BLaER1 (cell line): ENCODE measurements around the gene NSF.

Experiments used
- H3K27ac ChIP-seq: shearing (Covaris generic); formaldehyde crosslinking; 2 replicates; pipeline ENCODE4 v1.8.1; 2022
- H3K27me3 ChIP-seq: shearing (Covaris generic); formaldehyde crosslinking; 2 replicates; pipeline ENCODE4 v1.8.1; 2022
- H3K36me3 ChIP-seq: shearing (Covaris generic); formaldehyde crosslinking; 2 replicates; pipeline ENCODE4 v1.8.1; 2022
- H3K4me1 ChIP-seq: shearing (Covaris generic); formaldehyde crosslinking; 2 replicates; pipeline ENCODE4 v1.8.1; 2022
- H3K4me2 ChIP-seq: shearing (Covaris generic); formaldehyde crosslinking; 2 replicates; pipeline ENCODE4 v1.8.1; 2022
- H3K4me3 ChIP-seq: shearing (Covaris generic); formaldehyde crosslinking; 2 replicates; pipeline ENCODE4 v1.8.1; 2022
- H3K9ac ChIP-seq: shearing (Covaris generic); formaldehyde crosslinking; 2 replicates; pipeline ENCODE4 v1.8.1; 2022
- H3K9me3 ChIP-seq: shearing (Covaris generic); formaldehyde crosslinking; 2 replicates; pipeline ENCODE4 v1.8.1; 2022
- H4K20me1 ChIP-seq: shearing (Covaris generic); formaldehyde crosslinking; 2 replicates; pipeline ENCODE4 v1.8.1; 2022
- Cebpa-rat ChIP-seq: shearing (Covaris generic); IDR thresholded peaks from 2 replicates; pipeline ENCODE4 v1.8.1; 2022

Gene NSF

DNA sequence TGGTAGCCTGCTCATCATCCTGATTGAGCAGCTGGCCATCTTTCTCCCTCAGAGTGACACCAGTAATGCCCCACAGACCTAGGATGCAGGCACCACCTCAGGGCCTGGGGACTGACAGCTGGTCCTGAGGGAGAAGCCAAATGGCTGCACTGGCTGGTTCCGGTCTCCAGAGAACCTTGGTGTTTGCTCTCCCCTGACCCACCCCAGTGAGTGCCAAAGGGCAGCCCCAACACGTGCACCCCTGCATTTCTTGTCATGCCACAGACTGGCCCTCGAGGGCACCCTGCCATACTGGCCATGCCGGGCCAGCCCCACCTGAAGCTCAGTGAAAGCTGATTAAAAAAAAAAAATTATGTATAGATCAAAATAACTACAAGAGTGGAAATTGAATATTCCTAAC is 127.5 kb downstream of the NSF start:
- Histone ChIP-seq H4K20me1 (no peaks in the 10 kb centered on the region), H3K9me3 (no peaks in the 10 kb centered on the region), H3K4me1 (peaks cover 5% of the 10 kb centered on the region; the same call in 1 of the 2 replicates), H3K4me3 (no peak overlapping the region), H3K4me2 (no peak overlapping the region), H3K9ac (no peak overlapping the region), H3K27ac (no peak overlapping the region), H3K27me3 (no peaks in the 10 kb centered on the region), H3K36me3 (peaks cover 38% of the 10 kb centered on the region)
- no peak for TF ChIP-seq Cebpa-rat

DNA sequence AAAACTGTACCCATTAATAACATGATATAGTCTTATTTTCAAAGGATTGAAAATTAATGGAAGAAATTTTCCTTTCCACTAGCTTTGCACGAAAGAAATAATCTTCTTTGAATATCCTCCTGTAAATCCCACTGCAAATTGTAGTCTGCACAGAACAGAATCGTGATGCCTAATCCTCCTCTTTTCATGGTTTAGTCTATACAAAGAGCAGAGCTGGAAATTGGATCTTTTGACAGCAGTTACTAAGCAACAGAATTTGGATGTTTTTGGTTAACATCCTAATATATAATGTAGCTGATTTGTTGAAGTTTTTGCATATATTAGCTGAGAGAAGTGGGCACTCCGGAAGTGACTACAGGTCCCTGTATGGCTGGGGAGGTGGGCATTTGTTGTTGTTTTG is 129.4 kb downstream of the NSF start:
- no peak for TF ChIP-seq Cebpa-rat
- Histone ChIP-seq H3K27ac (no peak overlapping the region), H3K4me1 (peaks cover 5% of the 10 kb centered on the region; the same call in 1 of the 2 replicates), H3K9ac (no peak overlapping the region), H3K9me3 (no peaks in the 10 kb centered on the region), H3K4me2 (no peak overlapping the region), H3K4me3 (no peak overlapping the region), H3K36me3 (peaks cover 23% of the 10 kb centered on the region), H3K27me3 (no peaks in the 10 kb centered on the region), H4K20me1 (no peaks in the 10 kb centered on the region)

DNA sequence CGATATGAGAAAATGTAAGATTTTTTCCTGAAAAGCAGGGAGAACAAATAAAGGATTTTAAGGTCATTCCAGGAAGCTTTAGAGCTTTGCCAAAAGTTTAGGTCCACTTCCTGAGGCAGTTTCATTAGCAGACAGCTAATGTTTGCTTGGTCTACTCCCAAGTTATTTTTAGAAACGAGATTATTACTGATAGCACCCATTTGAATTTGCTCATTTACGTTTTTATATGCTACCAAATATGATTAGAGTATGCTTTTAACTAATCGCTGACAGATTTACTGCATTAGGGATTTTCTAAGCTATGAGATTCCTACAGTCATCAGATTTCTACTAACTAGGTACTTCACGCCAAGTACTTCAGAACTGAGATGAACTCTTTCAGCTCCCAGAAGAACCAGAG is 129.9 kb downstream of the NSF start:
- H4K20me1 ChIP-seq: no peaks in the 10 kb centered on the region
- H3K27me3 ChIP-seq: no peaks in the 10 kb centered on the region
- no peak overlapping the region for H3K4me3 ChIP-seq
- no peak overlapping the region for H3K4me2 ChIP-seq
- no peak overlapping the region for H3K27ac ChIP-seq
- peaks cover 5% of the 10 kb centered on the region; the same call in 1 of the 2 replicates for H3K4me1 ChIP-seq
- H3K9me3 ChIP-seq: no peaks in the 10 kb centered on the region
- peaks cover 21% of the 10 kb centered on the region for H3K36me3 ChIP-seq
- H3K9ac ChIP-seq: no peak overlapping the region
- TF ChIP-seq Cebpa-rat: no peak

GRCh38 chr17:46722662-46723285 is 132.3 kb downstream of the NSF start:
- no peak for TF ChIP-seq Cebpa-rat
- Histone ChIP-seq H3K4me2 (no peak overlapping the region), H3K4me3 (no peak overlapping the region), H3K36me3 (peaks cover 21% of the 10 kb centered on the region), H3K9ac (no peak overlapping the region), H3K27me3 (no peaks in the 10 kb centered on the region), H4K20me1 (no peaks in the 10 kb centered on the region), H3K27ac (no peak overlapping the region), H3K4me1 (peaks cover 5% of the 10 kb centered on the region; the same call in 1 of the 2 replicates), H3K9me3 (no peaks in the 10 kb centered on the region)

DNA sequence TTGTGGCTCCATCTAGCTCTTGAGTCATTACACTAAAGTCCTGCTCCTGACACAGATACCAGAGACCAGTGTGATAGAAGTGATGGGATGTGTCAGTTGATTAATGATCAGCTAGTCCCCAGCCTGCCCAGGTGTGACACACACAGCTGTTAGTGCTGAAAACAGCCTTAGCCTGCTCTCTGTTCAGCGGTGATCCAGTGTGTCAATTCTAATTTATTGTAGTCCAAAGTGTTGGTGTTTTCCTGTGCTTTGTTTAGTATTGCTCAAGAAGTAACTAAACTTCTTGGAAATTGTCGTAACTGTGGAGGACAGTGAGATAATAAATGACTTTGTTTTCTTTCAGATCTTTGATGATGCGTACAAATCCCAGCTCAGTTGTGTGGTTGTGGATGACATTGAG is 135.7 kb downstream of the NSF start:
- Histone ChIP-seq H3K36me3 (peaks cover 23% of the 10 kb centered on the region), H3K9me3 (no peaks in the 10 kb centered on the region), H3K4me1 (peaks cover under 1% of the 10 kb centered on the region; the same call in 1 of the 2 replicates), H3K4me3 (no peak overlapping the region), H3K9ac (no peak overlapping the region), H4K20me1 (no peaks in the 10 kb centered on the region), H3K4me2 (no peak overlapping the region), H3K27ac (no peak overlapping the region), H3K27me3 (no peaks in the 10 kb centered on the region)
- no peak for TF ChIP-seq Cebpa-rat

- Histone ChIP-seq H3K27me3 (no peaks in the 10 kb centered on the region), H3K27ac (no peak overlapping the region), H3K4me1 (no peaks in the 10 kb centered on the region), H3K4me3 (no peak overlapping the region), H3K36me3 (peaks cover 21% of the 10 kb centered on the region), H3K9ac (no peak overlapping the region), H3K9me3 (no peaks in the 10 kb centered on the region), H3K4me2 (no peak overlapping the region), H4K20me1 (no peaks in the 10 kb centered on the region)
- no peak for TF ChIP-seq Cebpa-rat
Observed at GRCh38 chr17:46727572-46728348, 137.3 kb downstream of the NSF start.

- Histone ChIP-seq H3K4me1 (no peaks in the 10 kb centered on the region), H3K9me3 (no peaks in the 10 kb centered on the region), H3K27me3 (no peaks in the 10 kb centered on the region), H3K36me3 (peaks cover 30% of the 10 kb centered on the region), H4K20me1 (no peaks in the 10 kb centered on the region), H3K9ac (no peak overlapping the region), H3K4me3 (no peak overlapping the region), H3K4me2 (no peak overlapping the region), H3K27ac (no peak overlapping the region)
- no peak for TF ChIP-seq Cebpa-rat
Observed at GRCh38 chr17:46730026-46730425, 139.6 kb downstream of the NSF start.

DNA sequence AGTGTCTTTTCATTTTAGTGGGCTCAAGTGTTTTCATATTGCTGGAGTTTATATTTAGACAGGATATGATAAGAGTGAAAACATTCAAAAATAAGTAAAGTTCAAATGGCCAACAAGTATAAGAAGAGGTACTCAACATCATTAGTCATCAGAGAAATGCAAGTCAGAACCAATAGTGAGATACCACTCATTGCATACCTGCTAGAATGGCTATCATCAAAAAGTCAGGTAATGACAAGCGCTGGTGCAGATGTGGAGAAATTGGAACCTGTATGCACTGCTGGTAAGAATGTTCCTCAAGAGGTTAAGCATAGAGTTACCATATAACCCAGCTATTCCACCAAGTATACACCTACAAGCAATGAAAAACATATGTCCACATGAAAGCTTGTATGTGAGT is 140.2 kb downstream of the NSF start:
- no peaks in the 10 kb centered on the region for H3K27me3 ChIP-seq
- H3K27ac ChIP-seq: no peak overlapping the region
- H3K4me1 ChIP-seq: peaks cover 3% of the 10 kb centered on the region
- peaks cover 30% of the 10 kb centered on the region for H3K36me3 ChIP-seq
- no peaks in the 10 kb centered on the region for H4K20me1 ChIP-seq
- H3K9me3 ChIP-seq: no peaks in the 10 kb centered on the region
- no peak for TF ChIP-seq Cebpa-rat
- H3K9ac ChIP-seq: no peak overlapping the region
- no peak overlapping the region for H3K4me3 ChIP-seq
- no peak overlapping the region for H3K4me2 ChIP-seq

- Histone ChIP-seq H3K36me3 (peaks cover 25% of the 10 kb centered on the region), H3K27me3 (no peaks in the 10 kb centered on the region), H3K4me2 (no peak overlapping the region), H3K9me3 (no peaks in the 10 kb centered on the region), H3K27ac (no peak overlapping the region), H3K4me1 (peaks cover 18% of the 10 kb centered on the region), H3K4me3 (no peak overlapping the region), H3K9ac (no peak overlapping the region), H4K20me1 (no peaks in the 10 kb centered on the region)
- TF ChIP-seq Cebpa-rat: no peak
Observed at GRCh38 chr17:46732160-46732559, 141.7 kb downstream of the NSF start.

DNA sequence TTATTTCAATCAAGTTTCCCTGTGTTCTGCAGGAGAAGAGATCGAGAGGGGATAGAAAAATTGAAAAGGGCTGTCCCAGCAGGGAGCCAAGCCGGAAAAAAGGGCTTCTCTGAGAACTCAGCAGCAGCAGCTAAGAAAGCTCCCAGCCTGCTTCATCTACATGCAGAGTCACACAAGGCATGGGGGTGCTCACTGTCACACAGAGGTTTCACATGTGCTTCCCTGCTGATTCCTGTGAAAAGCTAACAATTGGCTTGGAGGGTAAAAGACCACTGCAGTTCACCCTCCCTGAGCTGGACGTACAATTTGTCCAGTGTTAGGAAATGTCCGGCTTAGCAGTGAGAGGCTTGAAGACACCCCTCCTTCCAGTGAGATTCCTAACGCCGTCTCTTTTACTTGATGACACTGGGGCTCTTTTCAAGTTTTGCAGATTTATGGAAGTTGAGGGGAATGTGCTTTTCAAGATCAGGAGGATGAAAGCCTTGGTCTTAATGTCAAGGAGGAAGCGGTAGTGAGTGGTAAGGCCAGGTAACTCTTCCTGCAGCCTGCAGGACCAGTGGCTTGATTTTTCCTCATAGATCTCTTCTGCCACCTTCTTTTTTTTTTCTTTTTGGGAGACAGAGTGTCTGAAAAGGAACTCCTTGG is 142.4 kb downstream of the NSF start:
- TF ChIP-seq Cebpa-rat: no peak
- Histone ChIP-seq H3K9ac (no peak overlapping the region), H3K27ac (no peak overlapping the region), H4K20me1 (no peaks in the 10 kb centered on the region), H3K4me1 (peaks cover 23% of the 10 kb centered on the region), H3K4me2 (no peak overlapping the region), H3K27me3 (no peaks in the 10 kb centered on the region), H3K9me3 (no peaks in the 10 kb centered on the region), H3K36me3 (peaks cover 20% of the 10 kb centered on the region), H3K4me3 (no peak overlapping the region)
